NCI-H1105 (cell line): ENCODE results near the gene CACNA1D.
A peak's percentile ranks its signal among the peaks of the same experiment; 100 is the strongest.

Experiments used
- DNase-seq: peaks from one replicate; lab custom pipeline; 2025; lab: John Stamatoyannopoulos, UW

CACNA1D gene

GRCh38 chr3:53495520-53496391 is 1.3 kb downstream of the CACNA1D start:
- DNase-seq, result peak; percentile 66

- no peak for DNase-seq
These were observed 1.9 kb downstream of the CACNA1D start for GRCh38 chr3:53496392-53496670.

GRCh38 chr3:53496984-53497383 is 2.6 kb downstream of the CACNA1D start:
- DNase-seq, result no peak

- no peak for DNase-seq
These were observed 4.6 kb downstream of the CACNA1D start for GRCh38 chr3:53498806-53499641.

GRCh38 chr3:53500165-53500777 is 5.9 kb downstream of the CACNA1D start:
- no peak for DNase-seq

- no peak for DNase-seq
These were observed 6.8 kb downstream of the CACNA1D start for GRCh38 chr3:53501178-53501577.

GRCh38 chr3:53502737-53503136 is 8.3 kb downstream of the CACNA1D start:
- no peak for DNase-seq

GRCh38 chr3:53503195-53503594 is 8.8 kb downstream of the CACNA1D start:
- DNase-seq, result no peak

- no peak for DNase-seq
These were observed 11.8 kb downstream of the CACNA1D start for GRCh38 chr3:53506110-53506762.

- no peak for DNase-seq
These were observed 12.3 kb downstream of the CACNA1D start for GRCh38 chr3:53506763-53507145.

GRCh38 chr3:53509494-53509893 is 15.1 kb downstream of the CACNA1D start:
- no peak for DNase-seq

- DNase-seq, result no peak
These were observed 16.1 kb downstream of the CACNA1D start for GRCh38 chr3:53510508-53510907.

- no peak for DNase-seq
These were observed 16.8 kb downstream of the CACNA1D start for GRCh38 chr3:53511246-53511645.

GRCh38 chr3:53513556-53514190 is 19.3 kb downstream of the CACNA1D start:
- DNase-seq, result no peak

GRCh38 chr3:53516339-53516738 is 21.9 kb downstream of the CACNA1D start:
- DNase-seq, result no peak

- DNase-seq, result no peak
These were observed 24.1 kb downstream of the CACNA1D start for GRCh38 chr3:53518495-53518981.

GRCh38 chr3:53519065-53519709 is 24.8 kb downstream of the CACNA1D start:
- no peak for DNase-seq

- DNase-seq, result no peak
These were observed 28.9 kb downstream of the CACNA1D start for GRCh38 chr3:53523346-53523745.

GRCh38 chr3:53524566-53524965 is 30.2 kb downstream of the CACNA1D start:
- no peak for DNase-seq

GRCh38 chr3:53525765-53526703 is 31.6 kb downstream of the CACNA1D start:
- no peak for DNase-seq
